NCI-H146 treated with DMSO at 0.1 percent for 48 hours (cell line): Measurements from ENCODE around the gene MYO10.

Experiments
- DNase-seq: peaks from one replicate; lab custom pipeline; 2025; ENCODE audit not compliant: unreplicated experiment; lab: John Stamatoyannopoulos, UW

MYO10 gene

GRCh38 chr5:16918156-16918555 is 17.9 kb downstream of the MYO10 start:
- DNase-seq = no peak

GRCh38 chr5:16916262-16916878 is 19.7 kb downstream of the MYO10 start:
- DNase-seq = no peak

GRCh38 chr5:16914584-16914983 is 21.5 kb downstream of the MYO10 start:
- DNase-seq = no peak

- DNase-seq = no peak
Observed at GRCh38 chr5:16914108-16914435, 22.0 kb downstream of the MYO10 start.

- DNase-seq = no peak
Observed at GRCh38 chr5:16913187-16914107, 22.6 kb downstream of the MYO10 start.

- no peak for DNase-seq
Observed at GRCh38 chr5:16912080-16912479, 24.0 kb downstream of the MYO10 start.

GRCh38 chr5:16909464-16909863 is 26.6 kb downstream of the MYO10 start:
- DNase-seq = no peak

GRCh38 chr5:16907270-16907669 is 28.8 kb downstream of the MYO10 start:
- no peak for DNase-seq

- DNase-seq = no peak
Observed at GRCh38 chr5:16906255-16906654, 29.8 kb downstream of the MYO10 start.

GRCh38 chr5:16903480-16904300 is 32.4 kb downstream of the MYO10 start:
- DNase-seq = no peak

- no peak for DNase-seq
Observed at GRCh38 chr5:16902846-16903245, 33.2 kb downstream of the MYO10 start.

GRCh38 chr5:16901021-16901644 is 35.0 kb downstream of the MYO10 start:
- DNase-seq = no peak

- no peak for DNase-seq
Observed at GRCh38 chr5:16899171-16899570, 36.9 kb downstream of the MYO10 start.

GRCh38 chr5:16897800-16898199 is 38.3 kb downstream of the MYO10 start:
- DNase-seq = no peak

- DNase-seq = no peak
Observed at GRCh38 chr5:16897284-16897704, 38.8 kb downstream of the MYO10 start.

- no peak for DNase-seq
Observed at GRCh38 chr5:16896767-16897166, 39.3 kb downstream of the MYO10 start.

GRCh38 chr5:16894236-16895057 is 41.6 kb downstream of the MYO10 start:
- DNase-seq = peak; percentile 94

GRCh38 chr5:16891033-16891432 is 45.1 kb downstream of the MYO10 start:
- DNase-seq = no peak

- DNase-seq = no peak
Observed at GRCh38 chr5:16889972-16890519, 46.0 kb downstream of the MYO10 start.
